HepG2 (cell line): Measurements from ENCODE around the gene TMBIM1. TPM values are rescaled to one million over a fixed set of nuclear protein-coding genes. Genes with fewer than 3 reads are reported as not detected.

ENCODE experiments used
- BORCS8-MEF2B ChIP-seq: sonication (generic); formaldehyde crosslinking; IDR thresholded peaks from 2 replicates; pipeline ENCODE4 v1.8.0; 2022; ENCODE audit warnings: mild to moderate bottlenecking, missing genetic modification reagents
- CREM ChIP-seq, 2 experiments: sonication (generic) in 1 of 2; formaldehyde crosslinking in 1 of 2; IDR thresholded peaks; 2 replicates each; pipeline versions ENCODE4 v1.4.0 to v1.6.1; 2016 to 2020; ENCODE audit warnings: antibody characterized with exemption in 1 of 2, mild to moderate bottlenecking in 1 of 2, missing genetic modification reagents in 1 of 2
- JDP2 ChIP-seq: sonication (generic); formaldehyde crosslinking; IDR thresholded peaks from 2 replicates; pipeline ENCODE4 v1.8.1; 2022; ENCODE audit warnings: missing genetic modification reagents, borderline replicate concordance
- KDM3A ChIP-seq: IDR thresholded peaks from 2 replicates; pipeline ENCODE4 v1.6.1; 2018; ENCODE audit warnings: low read depth, missing compliant biosample characterization
- RXRB ChIP-seq: IDR thresholded peaks from 2 replicates; pipeline ENCODE4 v1.6.1; 2016; ENCODE audit warnings: borderline replicate concordance, missing genetic modification reagents, missing compliant biosample characterization
- SPEN ChIP-seq: sonication (generic); formaldehyde crosslinking; IDR thresholded peaks from 2 replicates; pipeline ENCODE4 v1.5.1; 2020; ENCODE audit warnings: low read depth, mild to moderate bottlenecking, missing genetic modification reagents
- ZBTB10 ChIP-seq: sonication (generic); formaldehyde crosslinking; IDR thresholded peaks from 2 replicates; pipeline ENCODE4 v1.4.0; 2020; ENCODE audit warnings: missing genetic modification reagents, borderline replicate concordance
- ZNF547 ChIP-seq: sonication (generic); formaldehyde crosslinking; IDR thresholded peaks from 2 replicates; pipeline ENCODE4 v1.5.1; 2020; ENCODE audit warnings: mild to moderate bottlenecking, missing genetic modification reagents
- ZNF75D ChIP-seq: sonication (generic); formaldehyde crosslinking; IDR thresholded peaks from 2 replicates; pipeline ENCODE4 v1.8.1; 2023; ENCODE audit warnings: missing genetic modification reagents, mild to moderate bottlenecking, borderline replicate concordance
- ZNF781 ChIP-seq: sonication (generic); formaldehyde crosslinking; IDR thresholded peaks from 2 replicates; pipeline ENCODE4 v1.5.1; 2020; ENCODE audit warnings: borderline replicate concordance, mild to moderate bottlenecking, missing genetic modification reagents; ENCODE audit errors: not compliant biosample characterization
- ZNF883 ChIP-seq: sonication (generic); formaldehyde crosslinking; IDR thresholded peaks from 2 replicates; pipeline ENCODE4 v1.5.1; 2020; ENCODE audit warnings: mild to moderate bottlenecking, missing genetic modification reagents; ENCODE audit errors: not compliant biosample characterization
- polyA plus RNA-seq, 8 experiments: library from polyadenylated mRNA; depleted of rRNA in 3 of 8; stranded (reverse) in 7 of 8; unstranded in 1 of 8; fragments of >200 nt; fragmentation: Illumina TruSeq in 4 of 8; extraction: Trizol in 4 of 8; gene quantifications; 2 replicates each; pipeline versions ENCODE4 v1.2.1 to v1.2.3, GENCODE V29; 2011 to 2016; ENCODE audit warnings: low read depth in 4 of 8, missing spikeins in 1 of 8, mixed read lengths in 1 of 8; ENCODE audit not compliant: insufficient read depth in 1 of 8
- total RNA-seq, 5 experiments: library from RNA; depleted of rRNA; stranded (reverse); fragments of >200 nt; fragmentation: Illumina TruSeq; extraction: Trizol; gene quantifications; 2 replicates each; pipeline ENCODE4 v1.2.3, GENCODE V29; 2016; ENCODE audit warnings: low read depth in 1 of 5
- TF ChIP-seq, protein P1 (sequence below): sonication (generic); formaldehyde crosslinking; IDR thresholded peaks from 2 replicates; pipeline ENCODE4 v1.5.0; 2020; ENCODE audit warnings: missing genetic modification reagents
- TF ChIP-seq, protein P2 (sequence below): sonication (generic); formaldehyde crosslinking; IDR thresholded peaks from 2 replicates; pipeline ENCODE4 v1.4.0; 2020; ENCODE audit warnings: missing genetic modification reagents, borderline replicate concordance

Gene TMBIM1
- total and polyA plus RNA-seq, 2 of the 13 experiments (the other 11 are each of a cell fraction or from before 2014, with no cell fraction given): 127 to 139 TPM

GRCh38 chr2:218296847-218297246 is 4.5 kb upstream of the TMBIM1 start (continued):
- TF ChIP-seq ZBTB10 (CRISPR knock-in tag) (no peak), RXRB (CRISPR knock-in tag) (peak; percentile 72; the same call in 1 of the 2 replicates), ZNF781 (CRISPR knock-in tag) (peak; percentile 3), BORCS8-MEF2B (CRISPR knock-in tag) (no peak), SPEN (CRISPR knock-in tag) (peak; percentile 64; the same call in 1 of the 2 replicates), CREM (IDR thresholded peaks at IDR 0.05) (peak; percentile 18; the same call in 1 of the 2 replicates), CREM (CRISPR knock-in tag; IDR thresholded peaks at IDR 0.05) (no peak), ZNF883 (CRISPR knock-in tag) (peak; percentile 27), ZNF75D (CRISPR knock-in tag) (no peak), ZNF547 (CRISPR knock-in tag) (peak; percentile 47), JDP2 (CRISPR knock-in tag) (no peak), KDM3A (CRISPR knock-in tag) (0 out of 2 replicates have a peak, but pooled peaks have one; percentile 61)
- TF ChIP-seq, protein P1, sequence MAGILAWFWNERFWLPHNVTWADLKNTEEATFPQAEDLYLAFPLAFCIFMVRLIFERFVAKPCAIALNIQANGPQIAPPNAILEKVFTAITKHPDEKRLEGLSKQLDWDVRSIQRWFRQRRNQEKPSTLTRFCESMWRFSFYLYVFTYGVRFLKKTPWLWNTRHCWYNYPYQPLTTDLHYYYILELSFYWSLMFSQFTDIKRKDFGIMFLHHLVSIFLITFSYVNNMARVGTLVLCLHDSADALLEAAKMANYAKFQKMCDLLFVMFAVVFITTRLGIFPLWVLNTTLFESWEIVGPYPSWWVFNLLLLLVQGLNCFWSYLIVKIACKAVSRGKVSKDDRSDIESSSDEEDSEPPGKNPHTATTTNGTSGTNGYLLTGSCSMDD (CRISPR knock-in tag): no peak
- TF ChIP-seq, protein P2, sequence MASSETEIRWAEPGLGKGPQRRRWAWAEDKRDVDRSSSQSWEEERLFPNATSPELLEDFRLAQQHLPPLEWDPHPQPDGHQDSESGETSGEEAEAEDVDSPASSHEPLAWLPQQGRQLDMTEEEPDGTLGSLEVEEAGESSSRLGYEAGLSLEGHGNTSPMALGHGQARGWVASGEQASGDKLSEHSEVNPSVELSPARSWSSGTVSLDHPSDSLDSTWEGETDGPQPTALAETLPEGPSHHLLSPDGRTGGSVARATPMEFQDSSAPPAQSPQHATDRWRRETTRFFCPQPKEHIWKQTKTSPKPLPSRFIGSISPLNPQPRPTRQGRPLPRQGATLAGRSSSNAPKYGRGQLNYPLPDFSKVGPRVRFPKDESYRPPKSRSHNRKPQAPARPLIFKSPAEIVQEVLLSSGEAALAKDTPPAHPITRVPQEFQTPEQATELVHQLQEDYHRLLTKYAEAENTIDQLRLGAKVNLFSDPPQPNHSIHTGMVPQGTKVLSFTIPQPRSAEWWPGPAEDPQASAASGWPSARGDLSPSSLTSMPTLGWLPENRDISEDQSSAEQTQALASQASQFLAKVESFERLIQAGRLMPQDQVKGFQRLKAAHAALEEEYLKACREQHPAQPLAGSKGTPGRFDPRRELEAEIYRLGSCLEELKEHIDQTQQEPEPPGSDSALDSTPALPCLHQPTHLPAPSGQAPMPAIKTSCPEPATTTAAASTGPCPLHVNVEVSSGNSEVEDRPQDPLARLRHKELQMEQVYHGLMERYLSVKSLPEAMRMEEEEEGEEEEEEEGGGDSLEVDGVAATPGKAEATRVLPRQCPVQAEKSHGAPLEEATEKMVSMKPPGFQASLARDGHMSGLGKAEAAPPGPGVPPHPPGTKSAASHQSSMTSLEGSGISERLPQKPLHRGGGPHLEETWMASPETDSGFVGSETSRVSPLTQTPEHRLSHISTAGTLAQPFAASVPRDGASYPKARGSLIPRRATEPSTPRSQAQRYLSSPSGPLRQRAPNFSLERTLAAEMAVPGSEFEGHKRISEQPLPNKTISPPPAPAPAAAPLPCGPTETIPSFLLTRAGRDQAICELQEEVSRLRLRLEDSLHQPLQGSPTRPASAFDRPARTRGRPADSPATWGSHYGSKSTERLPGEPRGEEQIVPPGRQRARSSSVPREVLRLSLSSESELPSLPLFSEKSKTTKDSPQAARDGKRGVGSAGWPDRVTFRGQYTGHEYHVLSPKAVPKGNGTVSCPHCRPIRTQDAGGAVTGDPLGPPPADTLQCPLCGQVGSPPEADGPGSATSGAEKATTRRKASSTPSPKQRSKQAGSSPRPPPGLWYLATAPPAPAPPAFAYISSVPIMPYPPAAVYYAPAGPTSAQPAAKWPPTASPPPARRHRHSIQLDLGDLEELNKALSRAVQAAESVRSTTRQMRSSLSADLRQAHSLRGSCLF (CRISPR knock-in tag): no peak
- TF ChIP-seq, all 625 proteins: peak for 80
